K562 (cell line): ENCODE measurements around the gene TM4SF18. TPM values are rescaled to one million over a fixed set of nuclear protein-coding genes. Genes with fewer than 3 reads are reported as not detected.

Source experiments
- ATAC-seq: fragments of 200-7000 bp; cut with Tn5 transposase; 3 replicates; pipeline ENCODE4 v1.9.1; 2020; ENCODE audit warnings: moderate library complexity
- BruUV-seq: library from RNA; stranded (reverse); fragments of 400-500 nt; replicated peaks from 2 replicates; lab custom pipeline; 2021; lab: Mats Ljungman, UMichigan
- CTCF ChIA-PET: fragments of 300-600 bp; formaldehyde crosslinking; extraction: SDS; loops from one replicate; lab custom pipeline; 2021; ENCODE audit warnings: low intra/inter-chr PET ratio; lab: Yijun Ruan, JAX
- POLR2A ChIA-PET: fragments of 300-600, 350-650 bp; sonication (Branson Sonifier 250); formaldehyde crosslinking; extraction: SDS; loops from one replicate; lab custom pipeline; 2021; ENCODE audit warnings: antibody characterized with exemption, inconsistent platforms; lab: Yijun Ruan, JAX
- DNase-seq, 4 experiments: peaks; one replicate each; pipeline versions ENCODE4 v3.0.0 to v3.0.0-alpha.2; 2011 to 2018; ENCODE audit warnings: low spot score in 3 of 4, mixed read lengths in 3 of 4; ENCODE audit errors: extremely low read depth in 1 of 4
- FAIRE-seq: peaks from 2 replicates; lab custom pipeline; 2011; peaks lifted over from hg19 to GRCh38; lab: Jason Lieb, UNC
- H2AFZ ChIP-seq: 2 replicates; pipeline ENCODE4 v1.6.0; 2011; ENCODE audit warnings: low read depth, low read length, control low read depth, inconsistent platforms
- H3K27ac ChIP-seq: fragments of 200-600 bp; 3 replicates; pipeline ENCODE4 v1.8.0; 2011; ENCODE audit warnings: low read depth, mild to moderate bottlenecking, control low read depth, inconsistent platforms, low read length, moderate library complexity, mixed read lengths; ENCODE audit errors: extremely low read depth
- H3K27me3 ChIP-seq, 2 experiments: fragments of 300-600 bp in 1 of 2; 2 replicates in 1 of 2; 3 replicates in 1 of 2; pipeline versions ENCODE4 v1.6.0 to v1.8.0; 2011; ENCODE audit warnings: inconsistent platforms in 2 of 2, low read length in 2 of 2, mild to moderate bottlenecking in 1 of 2, mixed read lengths in 1 of 2, moderate library complexity in 1 of 2; ENCODE audit not compliant: control insufficient read depth in 2 of 2, insufficient read depth in 2 of 2
- H3K36me3 ChIP-seq: fragments of 300-600 bp; 3 replicates; pipeline ENCODE4 v1.8.0; 2011; ENCODE audit warnings: mild to moderate bottlenecking, low read length, inconsistent platforms; ENCODE audit not compliant: control insufficient read depth, insufficient read depth
- H3K4me1 ChIP-seq, 2 experiments: fragments of 200-600 bp in 1 of 2; replicated peaks in 1 of 2; 2 replicates in 1 of 2; 3 replicates in 1 of 2; pipeline versions ENCODE4 v1.5.1 to v1.8.0; 2011; ENCODE audit warnings: inconsistent platforms in 2 of 2, low read length in 2 of 2, mild to moderate bottlenecking in 1 of 2, mixed read lengths in 1 of 2, moderate library complexity in 1 of 2; ENCODE audit not compliant: control insufficient read depth in 2 of 2, insufficient read depth in 2 of 2
- H3K4me2 ChIP-seq: 2 replicates; pipeline ENCODE4 v1.6.1; 2011; ENCODE audit warnings: low read length, control low read depth, inconsistent platforms, mixed read lengths; ENCODE audit not compliant: insufficient read depth
- H3K4me3 ChIP-seq: fragments of 200-600 bp; sonication (generic), shearing (Covaris generic); 2 replicates; pipeline ENCODE4 v1.5.1; 2016; ENCODE audit warnings: control low read depth, inconsistent platforms
- H3K79me2 ChIP-seq: fragments of 200-600 bp; 3 replicates; pipeline ENCODE4 v1.8.0; 2011; ENCODE audit warnings: low read length, inconsistent platforms; ENCODE audit not compliant: control insufficient read depth, insufficient read depth
- H3K9ac ChIP-seq, 2 experiments: 2 replicates each; pipeline versions ENCODE4 v1.6.0 to v1.6.1; 2011; ENCODE audit warnings: low read depth in 2 of 2, low read length in 2 of 2, control low read depth in 1 of 2, inconsistent platforms in 1 of 2, mild to moderate bottlenecking in 1 of 2, mixed read lengths in 1 of 2; ENCODE audit not compliant: insufficient read depth in 1 of 2
- H3K9me1 ChIP-seq: one replicate; pipeline ENCODE4 v1.6.0; 2011; ENCODE audit warnings: inconsistent platforms, mild to moderate bottlenecking, low read length, moderate library complexity; ENCODE audit not compliant: control insufficient read depth, insufficient read depth
- H3K9me3 ChIP-seq: replicated peaks from 2 replicates; pipeline ENCODE4 v1.5.1; 2011; ENCODE audit warnings: low read depth, low read length, inconsistent platforms; ENCODE audit not compliant: control insufficient read depth, insufficient read depth
- H4K20me1 ChIP-seq: replicated peaks from 2 replicates; pipeline ENCODE4 v1.6.1; 2011; ENCODE audit warnings: low read length, inconsistent platforms, mixed read lengths; ENCODE audit not compliant: control insufficient read depth, insufficient read depth
- ARID1B ChIP-seq: fragments of 450-650 bp; IDR thresholded peaks from 2 replicates; pipeline ENCODE4 v1.6.1; 2016; ENCODE audit warnings: antibody characterized with exemption, mild to moderate bottlenecking, inconsistent platforms
- MCM7 ChIP-seq, 2 experiments: fragments of 450-650 bp; IDR thresholded peaks; 2 replicates each; pipeline ENCODE4 v1.6.1; 2016 to 2018
- NFATC3 ChIP-seq: fragments of 450-650 bp; IDR thresholded peaks from 2 replicates; pipeline ENCODE4 v1.6.1; 2017; ENCODE audit warnings: mild to moderate bottlenecking
- ZNF778 ChIP-seq: fragments of 450-650 bp; formaldehyde crosslinking; IDR thresholded peaks from 2 replicates; pipeline ENCODE4 v1.4.0; 2020; ENCODE audit warnings: mild to moderate bottlenecking, moderate library complexity
- WGBS: fragments of 100-300 bp; shearing (Covaris generic); methylation state at CpG from one replicate; pipeline ENCODE4 v1.1.6; 2016; ENCODE audit warnings: low coverage, mixed read lengths; ENCODE audit not compliant: insufficient coverage; ENCODE audit errors: missing lambda C conversion rate; 5-methylcytosine and 5-hydroxymethylcytosine counted together
- in situ Hi-C: fragments of 300-500 bp; cut with MboI; formaldehyde crosslinking; loops from 4 replicates; pipeline ENCODE4 v1.15.0; 2018; ENCODE audit warnings: inconsistent platforms, mixed read lengths
- intact Hi-C: fragments of 100-400 bp; cut with micrococcal nuclease; formaldehyde crosslinking; loops from 2 replicates; pipeline ENCODE4 v1.14.2; 2022
- polyA plus RNA-seq, 8 experiments: library from polyadenylated mRNA; depleted of rRNA in 4 of 8; stranded (reverse) in 5 of 8; unstranded in 3 of 8; fragments of >200 nt; fragmentation: Nextera tagmentation in 2 of 8; fragmentation: Illumina TruSeq in 1 of 8; extraction: Ambion mirVana in 2 of 8; extraction: Trizol in 1 of 8; gene quantifications; 2 replicates each; pipeline versions ENCODE4 v1.2.1 to v1.2.3, GENCODE V29; 2011 to 2014; ENCODE audit warnings: inconsistent platforms in 1 of 8, missing spikeins in 1 of 8
- total RNA-seq, 7 experiments: library from RNA; depleted of rRNA in 6 of 7; stranded (reverse); fragments of >200 nt in 6 of 7; fragmentation: Illumina TruSeq in 2 of 7; extraction: Trizol in 2 of 7; gene quantifications; 2 replicates each; pipeline versions ENCODE4 v1.2.1 to v1.2.3, GENCODE V29; 2011 to 2021; ENCODE audit warnings: low replicate concordance in 1 of 7
- TF ChIP-seq, protein P1 (sequence below): fragments of 250-450 bp; sonication (Bioruptor Pico); IDR thresholded peaks from 2 replicates; pipeline ENCODE4 v1.5.0; 2020; ENCODE audit warnings: mild to moderate bottlenecking, borderline replicate concordance
- TF ChIP-seq, protein P2 (sequence below): fragments of 250-450 bp; sonication (Bioruptor Pico); IDR thresholded peaks from 2 replicates; pipeline ENCODE4 v1.4.0; 2020

Gene TM4SF18
- total and polyA plus RNA-seq, 9 of the 15 experiments (the other 6 are each of a cell fraction or from before 2014, with no cell fraction given): not detected

DNA sequence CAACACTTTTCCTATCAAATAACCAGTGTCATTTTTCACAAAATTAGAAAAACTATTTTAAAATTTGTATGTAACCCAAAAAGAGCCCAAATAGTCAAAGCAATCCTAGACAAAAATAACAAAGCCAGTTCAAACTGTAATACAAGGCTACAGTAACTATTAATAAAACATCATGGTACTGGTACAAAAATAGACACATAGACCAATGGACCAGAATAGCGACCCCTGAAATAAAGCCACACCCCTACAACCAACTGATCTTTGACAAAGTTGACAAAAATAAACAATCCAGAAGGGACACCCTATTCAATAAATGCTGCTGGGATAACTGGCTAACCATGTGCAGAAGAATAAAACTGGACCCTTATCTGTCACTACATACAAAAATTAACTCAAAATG is 19.9 kb downstream of the TM4SF18 start (continued):
- TF ChIP-seq, protein P1, sequence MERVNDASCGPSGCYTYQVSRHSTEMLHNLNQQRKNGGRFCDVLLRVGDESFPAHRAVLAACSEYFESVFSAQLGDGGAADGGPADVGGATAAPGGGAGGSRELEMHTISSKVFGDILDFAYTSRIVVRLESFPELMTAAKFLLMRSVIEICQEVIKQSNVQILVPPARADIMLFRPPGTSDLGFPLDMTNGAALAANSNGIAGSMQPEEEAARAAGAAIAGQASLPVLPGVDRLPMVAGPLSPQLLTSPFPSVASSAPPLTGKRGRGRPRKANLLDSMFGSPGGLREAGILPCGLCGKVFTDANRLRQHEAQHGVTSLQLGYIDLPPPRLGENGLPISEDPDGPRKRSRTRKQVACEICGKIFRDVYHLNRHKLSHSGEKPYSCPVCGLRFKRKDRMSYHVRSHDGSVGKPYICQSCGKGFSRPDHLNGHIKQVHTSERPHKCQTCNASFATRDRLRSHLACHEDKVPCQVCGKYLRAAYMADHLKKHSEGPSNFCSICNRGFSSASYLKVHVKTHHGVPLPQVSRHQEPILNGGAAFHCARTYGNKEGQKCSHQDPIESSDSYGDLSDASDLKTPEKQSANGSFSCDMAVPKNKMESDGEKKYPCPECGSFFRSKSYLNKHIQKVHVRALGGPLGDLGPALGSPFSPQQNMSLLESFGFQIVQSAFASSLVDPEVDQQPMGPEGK (CRISPR knock-in tag): no peak
- TF ChIP-seq ARID1B: no peak
- no peak for TF ChIP-seq NFATC3
- TF ChIP-seq, all 486 proteins: peak for 0

DNA sequence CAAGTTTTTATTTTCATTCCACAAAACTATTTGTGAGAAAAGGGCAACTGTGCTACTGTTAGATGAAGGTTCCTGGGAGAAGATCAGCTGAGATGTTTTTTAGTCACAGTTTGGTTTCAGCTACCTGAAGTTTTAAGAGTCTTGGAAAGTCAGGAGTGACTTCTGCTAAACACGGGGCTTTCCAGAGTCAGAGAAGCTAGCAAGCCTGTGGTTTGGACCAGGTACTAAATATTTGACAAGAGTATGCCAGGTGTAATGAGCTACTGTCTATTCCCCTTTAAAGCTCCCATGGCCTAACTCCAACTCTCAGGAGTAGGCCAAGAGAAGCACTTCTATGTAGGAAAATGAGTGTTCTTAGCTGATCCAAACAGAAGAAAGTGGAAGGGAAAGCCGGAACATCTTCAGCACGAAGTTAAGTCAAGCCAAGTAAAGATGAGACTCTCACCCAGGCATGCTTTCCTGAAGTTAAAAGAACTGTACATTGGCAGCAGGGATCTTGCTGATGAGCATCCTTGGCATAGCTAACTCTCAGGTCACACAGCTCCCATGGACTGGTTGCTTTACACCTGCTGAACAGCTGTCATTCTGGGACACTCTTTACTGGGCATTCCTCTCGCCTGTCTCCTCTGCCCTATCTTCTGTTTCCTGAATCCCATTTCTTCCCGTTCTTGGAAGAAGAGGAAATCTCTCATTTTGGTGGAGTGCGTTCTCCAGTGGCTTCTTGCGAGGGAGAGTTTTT is 22.5 kb downstream of the TM4SF18 start:
- intact Hi-C loops: no loop called here
- no peaks in the 10 kb centered on the region for H3K4me1 ChIP-seq
- no peak overlapping the region for H3K9ac ChIP-seq
- DNase-seq (no peak), FAIRE-seq (no peak)
- H3K4me3 ChIP-seq: no peak overlapping the region
- BruUV-seq: no TSS peak
- no peaks in the 10 kb centered on the region for H3K9me3 ChIP-seq
- no peak overlapping the region for H3K27ac ChIP-seq
- no peaks in the 10 kb centered on the region for H3K9me1 ChIP-seq
- TF ChIP-seq, protein P2, sequence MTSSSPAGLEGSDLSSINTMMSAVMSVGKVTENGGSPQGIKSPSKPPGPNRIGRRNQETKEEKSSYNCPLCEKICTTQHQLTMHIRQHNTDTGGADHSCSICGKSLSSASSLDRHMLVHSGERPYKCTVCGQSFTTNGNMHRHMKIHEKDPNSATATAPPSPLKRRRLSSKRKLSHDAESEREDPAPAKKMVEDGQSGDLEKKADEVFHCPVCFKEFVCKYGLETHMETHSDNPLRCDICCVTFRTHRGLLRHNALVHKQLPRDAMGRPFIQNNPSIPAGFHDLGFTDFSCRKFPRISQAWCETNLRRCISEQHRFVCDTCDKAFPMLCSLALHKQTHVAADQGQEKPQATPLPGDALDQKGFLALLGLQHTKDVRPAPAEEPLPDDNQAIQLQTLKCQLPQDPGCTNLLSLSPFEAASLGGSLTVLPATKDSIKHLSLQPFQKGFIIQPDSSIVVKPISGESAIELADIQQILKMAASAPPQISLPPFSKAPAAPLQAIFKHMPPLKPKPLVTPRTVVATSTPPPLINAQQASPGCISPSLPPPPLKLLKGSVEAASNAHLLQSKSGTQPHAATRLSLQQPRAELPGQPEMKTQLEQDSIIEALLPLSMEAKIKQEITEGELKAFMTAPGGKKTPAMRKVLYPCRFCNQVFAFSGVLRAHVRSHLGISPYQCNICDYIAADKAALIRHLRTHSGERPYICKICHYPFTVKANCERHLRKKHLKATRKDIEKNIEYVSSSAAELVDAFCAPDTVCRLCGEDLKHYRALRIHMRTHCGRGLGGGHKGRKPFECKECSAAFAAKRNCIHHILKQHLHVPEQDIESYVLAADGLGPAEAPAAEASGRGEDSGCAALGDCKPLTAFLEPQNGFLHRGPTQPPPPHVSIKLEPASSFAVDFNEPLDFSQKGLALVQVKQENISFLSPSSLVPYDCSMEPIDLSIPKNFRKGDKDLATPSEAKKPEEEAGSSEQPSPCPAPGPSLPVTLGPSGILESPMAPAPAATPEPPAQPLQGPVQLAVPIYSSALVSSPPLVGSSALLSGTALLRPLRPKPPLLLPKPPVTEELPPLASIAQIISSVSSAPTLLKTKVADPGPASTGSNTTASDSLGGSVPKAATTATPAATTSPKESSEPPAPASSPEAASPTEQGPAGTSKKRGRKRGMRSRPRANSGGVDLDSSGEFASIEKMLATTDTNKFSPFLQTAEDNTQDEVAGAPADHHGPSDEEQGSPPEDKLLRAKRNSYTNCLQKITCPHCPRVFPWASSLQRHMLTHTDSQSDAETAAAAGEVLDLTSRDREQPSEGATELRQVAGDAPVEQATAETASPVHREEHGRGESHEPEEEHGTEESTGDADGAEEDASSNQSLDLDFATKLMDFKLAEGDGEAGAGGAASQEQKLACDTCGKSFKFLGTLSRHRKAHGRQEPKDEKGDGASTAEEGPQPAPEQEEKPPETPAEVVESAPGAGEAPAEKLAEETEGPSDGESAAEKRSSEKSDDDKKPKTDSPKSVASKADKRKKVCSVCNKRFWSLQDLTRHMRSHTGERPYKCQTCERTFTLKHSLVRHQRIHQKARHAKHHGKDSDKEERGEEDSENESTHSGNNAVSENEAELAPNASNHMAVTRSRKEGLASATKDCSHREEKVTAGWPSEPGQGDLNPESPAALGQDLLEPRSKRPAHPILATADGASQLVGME (CRISPR knock-in tag): no peak
- TF ChIP-seq MCM7 (IDR thresholded peaks at IDR 0.05) (no peak), ZNF778 (no peak)
- TF ChIP-seq, all 486 proteins: peak for 0
- Histone ChIP-seq H2AFZ (no peak overlapping the region), H3K27me3 (no peaks in the 10 kb centered on the region), H3K79me2 (no peaks in the 10 kb centered on the region), H3K36me3 (no peaks in the 10 kb centered on the region), H3K4me2 (no peak overlapping the region), H4K20me1 (no peaks in the 10 kb centered on the region)
- CTCF ChIA-PET: no interaction called here
- POLR2A ChIA-PET: interaction anchor here (1.3 kb wide), 1 partner anchor 10 kb away, joined by 4 read pairs; no protein-coding TSS in a partner anchor
- no peak for ATAC-seq
- WGBS: 0% methylated on average over 7 of the region's 7 CpGs
- in situ Hi-C loops: no loop called here
